GM12874 (cell line): ENCODE results near the gene POU1F1.

Source experiments
- TF ChIP-seq, protein P1 (sequence below): IDR thresholded peaks from 2 replicates; pipeline ENCODE4 v1.5.1; 2011; ENCODE audit warnings: low read depth, mild to moderate bottlenecking, control low read depth, low read length, moderate library complexity; ENCODE audit not compliant: insufficient read depth

The POU1F1 gene

GRCh38 chr3:87248831-87249230 is 27.6 kb downstream of the POU1F1 start:
- TF ChIP-seq, protein P1, sequence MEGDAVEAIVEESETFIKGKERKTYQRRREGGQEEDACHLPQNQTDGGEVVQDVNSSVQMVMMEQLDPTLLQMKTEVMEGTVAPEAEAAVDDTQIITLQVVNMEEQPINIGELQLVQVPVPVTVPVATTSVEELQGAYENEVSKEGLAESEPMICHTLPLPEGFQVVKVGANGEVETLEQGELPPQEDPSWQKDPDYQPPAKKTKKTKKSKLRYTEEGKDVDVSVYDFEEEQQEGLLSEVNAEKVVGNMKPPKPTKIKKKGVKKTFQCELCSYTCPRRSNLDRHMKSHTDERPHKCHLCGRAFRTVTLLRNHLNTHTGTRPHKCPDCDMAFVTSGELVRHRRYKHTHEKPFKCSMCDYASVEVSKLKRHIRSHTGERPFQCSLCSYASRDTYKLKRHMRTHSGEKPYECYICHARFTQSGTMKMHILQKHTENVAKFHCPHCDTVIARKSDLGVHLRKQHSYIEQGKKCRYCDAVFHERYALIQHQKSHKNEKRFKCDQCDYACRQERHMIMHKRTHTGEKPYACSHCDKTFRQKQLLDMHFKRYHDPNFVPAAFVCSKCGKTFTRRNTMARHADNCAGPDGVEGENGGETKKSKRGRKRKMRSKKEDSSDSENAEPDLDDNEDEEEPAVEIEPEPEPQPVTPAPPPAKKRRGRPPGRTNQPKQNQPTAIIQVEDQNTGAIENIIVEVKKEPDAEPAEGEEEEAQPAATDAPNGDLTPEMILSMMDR, result no peak

GRCh38 chr3:87247430-87247773 is 29.0 kb downstream of the POU1F1 start:
- TF ChIP-seq, protein P1, result no peak

GRCh38 chr3:87246662-87247429 is 29.5 kb downstream of the POU1F1 start:
- TF ChIP-seq, protein P1, result no peak

GRCh38 chr3:87236093-87236492 is 40.3 kb downstream of the POU1F1 start:
- TF ChIP-seq, protein P1, result no peak

DNA sequence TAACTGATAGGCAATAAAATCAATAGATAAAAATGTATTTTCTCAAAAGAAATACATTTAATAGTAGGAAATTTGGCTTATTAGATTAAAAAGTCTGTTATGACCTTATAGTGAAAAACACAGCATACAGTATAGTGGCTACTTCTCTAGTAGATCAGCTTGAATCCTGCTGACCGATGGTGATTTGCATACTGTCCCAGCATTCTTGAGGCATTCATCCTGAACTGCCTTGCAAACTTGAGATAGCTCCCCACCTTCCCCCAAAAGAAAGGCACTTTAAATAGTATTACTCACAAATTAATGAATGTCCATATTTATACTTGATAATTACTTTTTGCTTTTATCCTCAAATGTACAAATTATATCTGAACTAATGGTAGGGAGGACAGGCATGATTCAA is 42.6 kb downstream of the POU1F1 start:
- TF ChIP-seq, protein P1, result no peak

GRCh38 chr3:87229113-87229512 is 47.3 kb downstream of the POU1F1 start:
- TF ChIP-seq, protein P1, result no peak

DNA sequence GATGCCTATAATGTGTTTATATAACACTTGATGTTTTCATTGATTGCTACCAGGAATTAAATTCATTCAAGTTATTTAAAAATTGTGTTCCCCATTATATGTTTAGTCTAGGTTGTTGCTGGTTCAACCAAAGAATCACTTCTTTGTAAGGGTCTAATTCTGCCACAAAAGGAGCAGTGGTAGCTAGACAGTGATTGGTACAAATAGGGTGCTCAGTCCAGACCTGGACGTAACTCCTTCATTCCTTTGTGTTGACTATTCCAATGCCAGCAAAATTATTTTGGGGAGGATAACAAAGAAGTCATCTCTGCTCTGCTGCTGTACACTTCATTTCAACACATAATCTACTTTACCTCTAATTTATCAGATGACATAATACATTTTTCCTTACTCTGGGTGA is 48.1 kb downstream of the POU1F1 start:
- TF ChIP-seq, protein P1, result no peak
